ENCODE data around the gene CPVL.

CPVL gene

GRCh38 chr7:28954946-28955345, 191.4 kb downstream of the CPVL start:
- no peak overlapping the region for H3K27ac ChIP-seq

GRCh38 chr7:28954471-28954870, 191.9 kb downstream of the CPVL start:
- H3K27ac ChIP-seq: no peak overlapping the region
- TF ChIP-seq CTCF (conservative IDR thresholded peaks at IDR 0.05): no peak

More at GRCh38 chr7:28954946-28955345, 191.4 kb downstream of the CPVL start:
- TF ChIP-seq CTCF (conservative IDR thresholded peaks at IDR 0.05): no peak

GRCh38 chr7:28953633-28954032, 192.7 kb downstream of the CPVL start:
- no peak for TF ChIP-seq CTCF (conservative IDR thresholded peaks at IDR 0.05)
- no peak overlapping the region for H3K27ac ChIP-seq

Data from VCaP (cell line).